Stimulated activated CD8-positive, alpha-beta memory T cell treated with anti-CD3 and anti-CD28 coated beads, Interleukin-12 subunit alpha, Interleukin-12 subunit beta, amount 100 ng/mL, for 24 hours (primary cell): Measurements from ENCODE around the gene TEAD4.

Experiments
- DNase-seq: peaks from one replicate; pipeline ENCODE4 v3.0.0-alpha.2; 2020; ENCODE audit errors: extremely low read depth

TEAD4 gene

DNA sequence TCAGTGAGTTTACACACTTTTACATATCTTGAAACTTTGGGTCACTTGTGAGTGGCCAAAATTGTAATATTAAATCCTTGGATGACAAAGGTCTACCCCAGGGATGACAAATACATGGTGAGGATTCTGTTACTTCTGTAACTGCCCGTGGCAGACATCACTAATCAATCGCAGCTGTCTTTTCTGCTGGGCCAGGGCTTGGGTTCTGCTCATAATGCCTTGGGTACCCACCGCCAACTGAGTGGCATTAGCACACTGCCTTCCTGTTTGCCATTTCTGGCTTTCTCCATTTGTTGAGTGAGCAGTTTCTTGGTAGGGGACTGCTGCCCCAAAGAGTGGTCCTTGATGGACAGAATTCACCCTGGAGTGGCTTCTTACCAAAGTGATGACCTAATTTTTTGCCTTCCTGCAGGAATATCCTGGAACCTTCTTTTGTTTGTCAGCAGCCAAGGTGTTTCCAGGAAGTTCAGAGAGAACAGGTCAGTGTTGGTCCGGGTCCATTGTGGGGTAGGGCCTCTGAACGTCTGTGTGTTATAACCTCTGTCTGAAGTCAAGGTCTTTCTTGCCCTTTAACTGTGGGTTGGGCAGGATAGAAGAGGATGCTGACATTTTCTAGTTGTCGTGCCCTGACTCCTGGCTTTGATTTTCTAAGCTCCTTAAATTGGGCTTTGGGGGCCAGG is 124.2 kb downstream of the TEAD4 start:
- no peak for DNase-seq

DNA sequence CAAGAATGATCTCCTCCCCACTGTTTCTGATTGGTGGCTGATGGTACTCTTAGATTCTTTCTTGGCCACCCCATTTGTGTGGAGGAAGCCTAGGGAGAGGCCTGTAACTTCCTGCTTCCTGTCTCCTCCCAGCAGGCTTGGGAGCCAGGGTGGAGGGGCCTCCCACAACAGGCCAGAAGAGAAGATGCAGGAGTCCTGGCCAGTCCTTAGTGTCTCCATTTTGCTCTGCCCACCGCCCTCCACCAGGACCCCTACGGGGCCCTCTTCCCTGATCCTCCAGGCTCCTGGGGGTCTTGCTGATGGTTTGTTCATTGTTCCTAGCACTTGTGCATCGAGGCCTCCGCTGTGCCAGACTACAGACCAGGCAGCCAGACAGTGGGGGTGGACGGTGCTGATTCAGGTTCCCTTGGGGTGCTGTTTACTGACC is 124.7 kb downstream of the TEAD4 start:
- no peak for DNase-seq

- no peak for DNase-seq
These were observed 125.5 kb downstream of the TEAD4 start for GRCh38 chr12:3084742-3085141.

DNA sequence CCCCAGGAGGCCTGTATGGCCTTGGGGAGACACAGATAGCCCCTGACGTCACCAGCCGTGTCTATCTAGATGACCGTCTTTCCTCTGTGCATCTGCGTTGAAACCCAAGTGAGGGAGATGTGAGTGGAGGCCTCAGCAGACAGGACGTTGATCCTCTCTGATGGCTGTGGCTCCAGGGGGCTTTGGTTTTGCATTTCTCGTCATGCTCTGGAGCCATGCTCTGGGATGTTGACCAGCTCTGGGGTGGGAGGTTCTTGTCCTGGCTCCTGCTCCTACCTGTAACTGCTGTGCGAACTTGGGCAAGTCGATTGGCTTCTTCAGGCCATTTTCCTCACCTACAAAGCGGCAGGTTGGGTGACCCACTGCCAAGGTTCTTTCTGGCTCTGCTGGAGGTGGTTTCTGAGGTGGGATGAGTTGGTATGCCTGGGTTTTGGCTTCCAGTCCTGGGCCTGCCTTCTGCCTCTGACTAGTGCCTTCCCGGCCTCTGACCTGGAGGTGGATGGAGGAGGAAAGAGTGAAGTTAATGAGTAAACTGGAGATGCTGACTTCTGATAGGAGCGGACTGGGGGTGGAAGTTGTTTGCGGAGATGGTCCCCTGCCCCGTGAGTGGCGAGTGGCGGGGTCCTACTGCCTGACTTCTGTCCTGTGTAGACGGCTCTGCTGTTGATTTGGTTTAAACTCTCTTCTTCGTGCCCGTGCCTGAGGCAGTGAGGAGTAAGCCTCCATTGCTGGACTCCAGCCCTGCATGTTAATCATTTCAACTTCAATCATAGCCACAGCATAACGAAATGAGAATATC is 126.3 kb downstream of the TEAD4 start:
- no peak for DNase-seq

DNA sequence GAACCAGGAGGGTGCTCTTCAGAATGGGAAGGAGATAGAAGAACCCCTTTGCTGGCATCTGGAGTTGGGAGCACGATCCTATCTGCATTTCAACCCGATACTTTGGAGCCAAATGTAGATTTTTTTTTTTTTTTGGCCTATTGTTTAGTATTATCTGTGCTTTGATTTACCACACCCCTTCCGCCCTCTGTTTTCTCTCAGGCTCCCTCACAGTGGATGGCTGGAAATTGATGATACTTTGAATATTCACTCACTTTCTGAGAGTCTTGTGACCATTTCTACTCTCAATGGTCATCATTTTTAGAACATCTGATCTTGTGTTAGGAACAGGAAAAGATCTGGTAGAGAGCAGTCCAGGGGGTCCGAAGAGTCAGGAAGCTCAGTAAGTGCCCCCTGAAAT is 127.0 kb downstream of the TEAD4 start:
- DNase-seq, result no peak

- DNase-seq, result no peak
These were observed 127.6 kb downstream of the TEAD4 start for GRCh38 chr12:3086729-3087323.

- DNase-seq, result no peak
These were observed 128.8 kb downstream of the TEAD4 start for GRCh38 chr12:3087758-3088650.

DNA sequence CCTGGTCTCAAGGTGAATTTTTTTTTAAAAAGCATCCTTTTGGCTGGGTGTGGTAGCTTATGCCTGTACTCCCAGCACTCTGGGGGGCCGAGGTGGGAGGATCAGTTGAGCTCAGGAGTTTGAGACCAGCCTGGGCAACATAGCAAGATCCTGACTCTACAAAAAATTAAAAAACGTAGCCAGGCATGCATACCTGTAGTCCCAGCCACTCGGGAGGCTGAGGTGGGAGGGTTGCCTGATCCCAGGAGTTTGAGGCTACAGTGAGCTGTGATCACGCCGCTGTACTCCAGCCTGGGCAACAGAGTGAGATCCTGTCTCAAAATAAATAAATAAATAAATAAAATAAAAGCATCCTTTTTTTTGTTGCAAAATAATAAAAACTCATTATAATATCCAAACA is 130.4 kb downstream of the TEAD4 start:
- DNase-seq, result no peak
